ENCODE data around the gene ST3GAL4. TPM values are rescaled to one million over a fixed set of nuclear protein-coding genes. Genes with fewer than 3 reads are reported as not detected.
"Not testable (repeated sequence)": the region's sequence is repeated elsewhere in the genome, so short reads cannot be mapped to it uniquely, and the experiment has no call there.

ST3GAL4 gene
- total RNA-seq, 1 experiment from 2014 or later, result 54.0 TPM

DNA sequence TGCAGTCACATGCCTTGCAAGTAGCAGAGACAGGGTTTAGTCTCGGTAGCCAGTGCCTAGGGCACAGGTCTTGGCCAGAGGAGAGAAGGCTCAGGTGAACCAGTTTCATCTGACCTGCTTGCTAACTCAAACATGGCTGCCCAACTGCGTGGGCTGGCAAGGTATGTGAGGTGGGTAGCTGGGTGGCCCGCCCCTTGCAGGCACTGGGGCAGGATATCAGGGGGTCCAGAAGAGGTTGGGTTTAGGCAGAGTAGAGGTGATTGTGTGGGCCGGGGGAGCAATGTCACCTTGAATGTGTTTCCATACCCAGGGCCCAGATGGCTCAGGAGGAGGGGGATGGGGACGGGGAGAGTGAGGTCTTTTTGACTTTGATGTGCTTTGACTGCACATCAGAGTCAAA lies 37.7 kb downstream of the ST3GAL4 start:
- in situ Hi-C loops (cut with HindIII; ENCODE audit: low pct_unique_long_range_greater_than_20kb, low sequenced_read_pairs), result no loop called here
- no peak for DNase-seq (ENCODE audit: low read depth)

DNA sequence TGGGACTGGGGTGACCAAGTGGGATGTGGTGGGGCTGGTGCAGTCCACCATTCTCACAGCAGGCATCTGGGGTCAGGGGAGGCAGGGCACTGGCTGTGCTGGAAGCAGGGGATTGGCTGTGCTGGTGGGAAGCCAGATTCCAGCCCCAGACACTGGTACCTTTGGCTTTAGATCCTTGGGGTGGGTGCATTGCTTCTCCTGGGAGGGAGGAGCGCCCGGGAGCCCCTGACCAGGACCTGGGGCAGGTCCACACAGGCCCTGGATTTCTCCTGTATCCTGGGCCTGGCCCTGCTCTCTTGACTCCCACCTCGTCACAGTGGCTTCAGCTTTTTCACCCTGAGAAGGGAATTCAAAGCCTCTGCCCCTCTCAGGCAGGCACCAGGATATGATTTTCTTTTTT lies 38.5 kb downstream of the ST3GAL4 start:
- no peak for DNase-seq (ENCODE audit: low read depth)
- in situ Hi-C loops (cut with HindIII; ENCODE audit: low pct_unique_long_range_greater_than_20kb, low sequenced_read_pairs), result no loop called here

DNA sequence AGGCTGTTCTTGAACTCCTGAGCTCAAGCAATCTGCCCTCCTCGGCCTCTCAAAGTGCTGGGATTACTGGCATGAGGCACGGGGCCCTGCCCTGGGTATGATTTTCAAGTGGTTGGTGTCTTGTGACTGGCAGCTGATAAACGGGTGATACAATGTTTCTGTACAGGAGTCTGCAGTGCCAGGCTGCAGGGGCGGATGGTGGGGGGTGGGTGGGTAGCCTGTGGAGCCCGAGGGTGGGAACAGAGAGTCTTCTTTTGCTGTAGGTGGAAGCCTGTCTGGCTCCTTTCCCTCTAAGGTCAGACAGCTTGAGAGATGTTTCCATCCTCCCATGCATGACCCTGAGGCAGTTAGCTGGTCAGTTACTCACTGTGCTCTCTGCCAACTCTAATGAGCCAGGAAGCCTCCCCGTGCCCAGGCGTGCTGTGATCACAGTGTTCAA lies 39.2 kb downstream of the ST3GAL4 start:
- in situ Hi-C loops (cut with HindIII; ENCODE audit: low pct_unique_long_range_greater_than_20kb, low sequenced_read_pairs), result not testable (repeated sequence)
- DNase-seq (ENCODE audit: low read depth), result peak; percentile 50

DNA sequence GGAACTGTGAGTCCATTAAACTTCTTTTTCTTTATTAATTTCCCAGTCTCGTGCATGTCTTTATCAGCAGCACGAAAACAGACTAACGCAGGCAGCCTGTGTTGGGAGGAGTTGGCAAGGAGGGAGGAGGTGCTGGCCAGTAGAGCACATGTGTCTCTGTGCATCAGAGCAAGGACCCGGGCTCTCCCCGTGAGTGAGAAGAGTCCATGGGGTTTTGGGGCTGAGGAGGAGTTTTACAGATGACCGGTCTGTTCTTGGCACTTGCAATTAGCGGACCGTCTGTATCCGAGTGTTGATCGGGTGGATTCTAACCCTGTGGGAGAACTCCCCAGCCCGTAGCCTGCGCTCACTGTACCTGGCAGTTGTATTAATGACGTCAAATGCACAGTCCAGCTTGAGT lies 40.3 kb downstream of the ST3GAL4 start:
- in situ Hi-C loops (cut with HindIII; ENCODE audit: low pct_unique_long_range_greater_than_20kb, low sequenced_read_pairs), result not testable (repeated sequence)

DNA sequence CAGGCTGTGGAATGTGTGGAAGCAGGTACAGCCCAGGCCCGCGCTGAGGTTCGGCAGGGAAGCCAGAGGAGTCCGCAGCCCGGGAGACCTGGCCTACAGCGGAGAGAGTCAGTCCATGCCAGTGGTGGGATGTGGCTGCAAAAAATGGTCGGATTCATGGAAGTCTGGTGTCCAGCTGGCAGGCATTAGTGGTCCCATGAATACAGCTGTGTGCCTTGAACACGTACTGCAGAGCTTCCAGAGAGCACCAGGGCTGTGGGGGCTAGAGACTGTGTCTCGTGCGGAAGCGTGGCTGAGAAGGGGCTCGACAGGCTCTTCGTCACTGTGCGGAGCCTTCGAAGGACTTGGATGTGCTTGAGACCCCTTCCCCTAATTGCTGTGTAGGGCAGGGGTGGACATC lies 40.8 kb downstream of the ST3GAL4 start:
- in situ Hi-C loops (cut with HindIII; ENCODE audit: low pct_unique_long_range_greater_than_20kb, low sequenced_read_pairs); DNase-seq (ENCODE audit: low read depth): not testable (repeated sequence)

More for the DNA sequence above, 40.3 kb downstream of the ST3GAL4 start:
- DNase-seq (ENCODE audit: low read depth), result not testable (repeated sequence)

GRCh38 chr11:126396965-126397364 lies 41.5 kb downstream of the ST3GAL4 start:
- in situ Hi-C loops (cut with HindIII; ENCODE audit: low pct_unique_long_range_greater_than_20kb, low sequenced_read_pairs), result no loop called here
- DNase-seq (ENCODE audit: low read depth), result no peak

DNA sequence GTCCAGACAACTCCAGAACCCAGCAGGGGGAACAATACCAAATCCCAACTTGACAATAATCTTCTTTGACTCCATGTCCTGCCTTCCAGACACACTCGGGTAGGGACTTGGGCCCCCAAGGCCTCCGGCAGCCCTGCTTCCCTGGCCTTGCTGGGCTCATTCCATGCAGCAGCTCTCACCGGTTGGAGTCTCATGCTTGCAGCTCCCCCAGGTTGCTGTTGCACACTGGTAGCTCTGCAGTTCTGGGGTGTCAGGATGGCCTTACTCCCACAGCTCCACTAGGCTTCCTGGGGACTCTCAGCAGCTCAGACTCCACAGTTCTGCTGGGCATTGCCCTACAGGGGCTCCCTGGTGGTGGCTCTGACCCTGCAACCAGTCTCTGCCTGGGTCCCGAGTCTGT lies 42.8 kb downstream of the ST3GAL4 start:
- in situ Hi-C loops (cut with HindIII; ENCODE audit: low pct_unique_long_range_greater_than_20kb, low sequenced_read_pairs), result no loop called here

GRCh38 chr11:126398721-126399120 lies 43.2 kb downstream of the ST3GAL4 start:
- in situ Hi-C loops (cut with HindIII; ENCODE audit: low pct_unique_long_range_greater_than_20kb, low sequenced_read_pairs), result no loop called here
- DNase-seq (ENCODE audit: low read depth), result no peak

More for the DNA sequence above, 42.8 kb downstream of the ST3GAL4 start:
- no peak for DNase-seq (ENCODE audit: low read depth)

DNA sequence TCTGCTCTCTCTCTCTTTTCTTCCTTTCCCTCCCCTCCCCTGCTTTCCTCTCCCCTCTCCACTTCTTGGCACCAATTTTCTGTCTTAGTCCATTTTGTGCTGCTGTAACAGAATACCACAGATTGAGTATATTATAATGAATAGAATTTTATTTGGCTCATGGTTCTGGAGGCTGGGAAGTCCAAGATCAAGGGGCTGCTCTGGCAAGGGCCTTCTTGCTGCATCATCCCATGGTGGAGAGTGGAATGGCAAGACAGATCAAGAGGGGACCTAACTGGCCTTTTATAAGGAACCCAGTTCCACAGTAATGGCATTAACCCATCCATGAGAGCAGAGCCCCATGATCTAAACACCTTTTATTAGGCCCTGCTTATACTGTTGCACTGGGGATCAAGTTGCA lies 44.5 kb downstream of the ST3GAL4 start:
- DNase-seq (ENCODE audit: low read depth), result no peak
- in situ Hi-C loops (cut with HindIII; ENCODE audit: low pct_unique_long_range_greater_than_20kb, low sequenced_read_pairs), result no loop called here

DNA sequence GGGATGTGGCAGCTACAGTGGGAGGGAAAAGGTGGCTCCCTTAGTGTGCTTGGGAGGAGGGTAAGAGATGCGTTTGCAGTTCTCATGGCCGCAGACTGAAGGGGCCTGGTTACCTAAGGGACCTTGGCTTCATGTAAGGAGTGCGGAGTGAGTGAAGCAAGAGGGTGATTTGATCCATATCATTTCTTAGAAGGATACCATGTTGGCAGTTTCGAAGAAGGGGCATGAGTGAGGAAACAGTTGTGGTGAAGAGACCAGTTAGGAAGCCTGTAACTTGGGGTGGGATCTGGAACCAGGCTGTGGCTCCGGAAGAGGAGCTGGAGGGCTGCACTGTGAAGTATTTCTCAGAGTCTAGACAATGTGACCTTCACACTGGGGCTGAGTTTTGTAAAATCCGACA lies 45.0 kb downstream of the ST3GAL4 start:
- in situ Hi-C loops (cut with HindIII; ENCODE audit: low pct_unique_long_range_greater_than_20kb, low sequenced_read_pairs), result no loop called here
- no peak for DNase-seq (ENCODE audit: low read depth)

GRCh38 chr11:126403022-126403581 lies 47.6 kb downstream of the ST3GAL4 start:
- in situ Hi-C loops (cut with HindIII; ENCODE audit: low pct_unique_long_range_greater_than_20kb, low sequenced_read_pairs), result no loop called here
- peak; percentile 57 for DNase-seq (ENCODE audit: low read depth)

DNA sequence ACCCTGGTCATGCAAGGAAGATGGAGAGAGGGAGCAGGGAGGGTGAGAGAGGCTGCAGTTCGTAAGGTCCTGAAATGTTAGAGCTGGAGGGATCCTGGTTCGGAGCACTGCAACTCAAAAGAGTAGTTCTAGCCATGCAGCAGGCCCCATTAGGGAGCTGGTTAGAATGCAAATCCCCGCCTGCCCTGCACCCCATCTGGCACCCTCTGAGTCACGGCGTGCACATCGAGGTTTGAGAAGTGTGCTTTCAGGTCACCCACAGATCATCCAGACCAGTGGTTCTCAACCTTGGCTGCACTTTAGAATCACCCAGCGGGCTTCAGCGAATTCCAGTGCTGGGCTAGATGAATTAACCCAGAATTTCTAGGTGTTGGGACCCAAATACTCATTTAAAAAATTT lies 48.2 kb downstream of the ST3GAL4 start:
- no peak for DNase-seq (ENCODE audit: low read depth)
- in situ Hi-C loops (cut with HindIII; ENCODE audit: low pct_unique_long_range_greater_than_20kb, low sequenced_read_pairs), result no loop called here

GRCh38 chr11:126404367-126404766 lies 48.9 kb downstream of the ST3GAL4 start:
- no peak for DNase-seq (ENCODE audit: low read depth)
- in situ Hi-C loops (cut with HindIII; ENCODE audit: low pct_unique_long_range_greater_than_20kb, low sequenced_read_pairs), result no loop called here

DNA sequence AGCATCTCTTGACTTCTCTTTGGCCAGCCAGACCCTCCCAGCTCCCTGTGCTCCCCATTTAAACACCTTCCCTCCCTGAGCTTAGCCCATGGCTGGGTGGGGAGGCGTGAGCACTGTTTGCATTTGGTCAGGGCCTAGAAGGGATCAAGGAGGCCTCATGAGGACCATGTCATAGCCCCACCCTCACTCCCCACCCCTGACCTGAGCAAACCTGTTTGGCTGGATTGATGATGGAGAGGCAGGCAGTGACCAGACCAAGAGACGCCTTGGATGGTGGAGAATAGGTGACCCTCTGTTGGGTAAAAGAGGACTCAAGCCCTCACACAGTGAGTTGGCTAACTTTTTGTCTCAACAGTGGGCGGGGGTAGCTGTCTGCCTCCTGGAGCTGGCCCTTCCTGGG lies 49.9 kb downstream of the ST3GAL4 start:
- no peak for DNase-seq (ENCODE audit: low read depth)
- in situ Hi-C loops (cut with HindIII; ENCODE audit: low pct_unique_long_range_greater_than_20kb, low sequenced_read_pairs), result no loop called here

DNA sequence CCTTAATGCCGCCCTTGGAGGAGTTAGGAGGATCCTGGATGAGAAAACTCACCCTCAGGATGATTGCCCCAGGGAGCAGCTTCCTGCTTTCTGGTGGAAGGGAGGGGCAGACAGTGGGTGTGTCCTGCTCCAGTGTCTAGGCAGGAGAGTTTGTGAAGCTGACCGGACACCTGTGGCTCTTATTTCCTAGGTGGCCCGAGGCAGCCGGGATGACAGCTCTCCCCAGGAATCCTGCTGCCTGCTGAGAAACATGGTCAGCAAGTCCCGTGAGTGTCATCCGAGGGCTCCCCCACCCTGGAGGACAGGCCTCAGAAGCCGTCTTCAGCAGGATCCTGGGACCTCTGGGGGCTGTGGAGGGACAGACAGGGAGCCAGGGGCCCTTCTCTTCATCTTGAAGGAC lies 50.4 kb downstream of the ST3GAL4 start:
- in situ Hi-C loops (cut with HindIII; ENCODE audit: low pct_unique_long_range_greater_than_20kb, low sequenced_read_pairs), result no loop called here
- DNase-seq (ENCODE audit: low read depth), result no peak

DNA sequence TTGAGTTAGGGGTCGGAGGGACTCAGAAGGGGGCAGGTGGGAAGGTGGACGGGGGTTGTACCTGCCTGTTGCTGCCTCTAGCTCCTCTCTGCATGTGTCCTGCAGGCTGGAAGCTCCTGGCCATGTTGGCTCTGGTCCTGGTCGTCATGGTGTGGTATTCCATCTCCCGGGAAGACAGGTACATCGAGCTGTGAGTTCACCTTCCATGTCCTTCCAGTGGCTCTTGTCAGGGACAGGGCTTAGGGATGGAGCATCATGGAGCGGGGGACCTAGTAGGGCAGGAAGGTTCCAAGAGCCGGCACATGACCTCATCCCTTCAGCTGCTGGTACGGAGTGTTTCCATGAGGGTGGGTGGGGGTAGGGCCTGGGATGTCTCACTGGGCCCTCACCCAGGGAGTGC lies 50.9 kb downstream of the ST3GAL4 start:
- in situ Hi-C loops (cut with HindIII; ENCODE audit: low pct_unique_long_range_greater_than_20kb, low sequenced_read_pairs), result no loop called here
- DNase-seq (ENCODE audit: low read depth), result no peak

- DNase-seq (ENCODE audit: low read depth), result no peak
- in situ Hi-C loops (cut with HindIII; ENCODE audit: low pct_unique_long_range_greater_than_20kb, low sequenced_read_pairs), result no loop called here
These were observed 51.6 kb downstream of the ST3GAL4 start for GRCh38 chr11:126407101-126407521.

- DNase-seq (ENCODE audit: low read depth), result no peak
- in situ Hi-C loops (cut with HindIII; ENCODE audit: low pct_unique_long_range_greater_than_20kb, low sequenced_read_pairs), result no loop called here
These were observed 52.3 kb downstream of the ST3GAL4 start for GRCh38 chr11:126407682-126408288.

DNA sequence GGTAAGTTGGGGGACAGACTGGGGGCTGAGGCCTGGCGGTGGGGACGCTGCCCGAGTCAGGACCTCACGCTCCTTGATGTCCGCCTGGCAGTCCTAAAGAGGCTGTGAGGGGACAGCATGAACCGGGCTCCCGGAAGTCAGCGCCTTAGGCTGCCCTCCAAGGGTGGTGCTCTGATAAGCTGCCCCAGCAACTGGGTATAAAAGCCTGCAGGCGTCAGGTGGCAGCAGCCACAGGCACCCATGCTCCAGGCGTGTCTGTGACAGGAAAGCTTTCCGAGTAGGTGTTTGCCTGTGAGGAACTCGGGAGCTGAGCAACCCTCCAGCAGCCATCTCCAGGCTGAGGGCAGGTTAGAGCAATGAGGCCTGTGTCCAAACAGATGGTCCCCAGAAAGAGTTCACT lies 53.0 kb downstream of the ST3GAL4 start:
- DNase-seq (ENCODE audit: low read depth), result no peak
- in situ Hi-C loops (cut with HindIII; ENCODE audit: low pct_unique_long_range_greater_than_20kb, low sequenced_read_pairs), result no loop called here

GRCh38 chr11:126408901-126409619 lies 53.6 kb downstream of the ST3GAL4 start:
- no peak for DNase-seq (ENCODE audit: low read depth)
- in situ Hi-C loops (cut with HindIII; ENCODE audit: low pct_unique_long_range_greater_than_20kb, low sequenced_read_pairs), result no loop called here

Measured in Caki2 (cell line).